HepG2 (cell line): ENCODE results near the gene UGT1A4. TPM values are rescaled to one million over a fixed set of nuclear protein-coding genes. Genes with fewer than 3 reads are reported as not detected.

Experiments used
- BORCS8-MEF2B ChIP-seq: sonication (generic); formaldehyde crosslinking; IDR thresholded peaks from 2 replicates; pipeline ENCODE4 v1.8.0; 2022; ENCODE audit warnings: mild to moderate bottlenecking, missing genetic modification reagents
- EHMT2 ChIP-seq: fragments of 200-600 bp; sonication (generic); IDR thresholded peaks from 2 replicates; pipeline ENCODE4 v1.7.0; 2017; ENCODE audit warnings: antibody characterized with exemption, low read depth, low read length, borderline replicate concordance
- JUN ChIP-seq: sonication (generic); formaldehyde crosslinking; IDR thresholded peaks from 2 replicates; pipeline ENCODE4 v1.4.0; 2020; ENCODE audit warnings: mild to moderate bottlenecking, missing genetic modification reagents
- KDM2A ChIP-seq: sonication (generic); formaldehyde crosslinking; IDR thresholded peaks from 2 replicates; pipeline ENCODE4 v1.4.0; 2020; ENCODE audit warnings: low read depth, missing genetic modification reagents, borderline replicate concordance
- MTF1 ChIP-seq: sonication (generic); formaldehyde crosslinking; IDR thresholded peaks from 2 replicates; pipeline ENCODE4 v1.5.0; 2020; ENCODE audit warnings: missing genetic modification reagents
- NFATC3 ChIP-seq: sonication (generic); formaldehyde crosslinking; IDR thresholded peaks from 2 replicates; pipeline ENCODE4 v1.5.1; 2020; ENCODE audit warnings: mild to moderate bottlenecking, missing genetic modification reagents
- NFKB2 ChIP-seq: sonication (generic); formaldehyde crosslinking; IDR thresholded peaks from 2 replicates; pipeline ENCODE4 v1.4.0; 2020; ENCODE audit warnings: missing genetic modification reagents, borderline replicate concordance
- RARA ChIP-seq: IDR thresholded peaks from 2 replicates; pipeline ENCODE4 v1.6.1; 2016; ENCODE audit warnings: missing genetic modification reagents, missing compliant biosample characterization
- SMC3 ChIP-seq: IDR thresholded peaks from 2 replicates; pipeline ENCODE4 v1.6.1; 2011; ENCODE audit warnings: low read length, improper control_type of control experiment
- SP140L ChIP-seq: sonication (generic); formaldehyde crosslinking; IDR thresholded peaks from 2 replicates; pipeline ENCODE4 v1.4.0; 2020; ENCODE audit warnings: missing genetic modification reagents, borderline replicate concordance
- THYN1 ChIP-seq: sonication (generic); formaldehyde crosslinking; IDR thresholded peaks from 2 replicates; pipeline ENCODE4 v1.8.1; 2023; ENCODE audit warnings: low read depth, mild to moderate bottlenecking, moderate library complexity, missing genetic modification reagents, borderline replicate concordance
- TP53 ChIP-seq: sonication (generic); formaldehyde crosslinking; conservative IDR thresholded peaks from 2 replicates; pipeline ENCODE4 v1.4.0; 2020; ENCODE audit warnings: missing genetic modification reagents
- ZC3H13 ChIP-seq: sonication (generic); formaldehyde crosslinking; IDR thresholded peaks from 2 replicates; pipeline ENCODE4 v1.8.1; 2023; ENCODE audit warnings: mild to moderate bottlenecking, missing genetic modification reagents, moderate library complexity
- ZIK1 ChIP-seq: sonication (generic); formaldehyde crosslinking; IDR thresholded peaks from 2 replicates; pipeline ENCODE4 v1.5.0; 2020; ENCODE audit warnings: mild to moderate bottlenecking, low read depth, missing genetic modification reagents, borderline replicate concordance
- ZKSCAN5 ChIP-seq: sonication (generic); formaldehyde crosslinking; IDR thresholded peaks from 2 replicates; pipeline ENCODE4 v1.5.1; 2020; ENCODE audit warnings: mild to moderate bottlenecking, missing genetic modification reagents
- ZNF101 ChIP-seq: sonication (generic); formaldehyde crosslinking; IDR thresholded peaks from 2 replicates; pipeline ENCODE4 v1.4.0; 2020; ENCODE audit warnings: mild to moderate bottlenecking, low read depth, missing genetic modification reagents, borderline replicate concordance
- ZNF510 ChIP-seq: sonication (generic); formaldehyde crosslinking; IDR thresholded peaks from 2 replicates; pipeline ENCODE4 v1.4.0; 2020; ENCODE audit warnings: low read depth, mild to moderate bottlenecking, missing genetic modification reagents
- ZNF562 ChIP-seq: sonication (generic); formaldehyde crosslinking; IDR thresholded peaks from 2 replicates; pipeline ENCODE4 v1.8.0; 2022; ENCODE audit warnings: missing genetic modification reagents, borderline replicate concordance
- ZNF570 ChIP-seq: sonication (generic); formaldehyde crosslinking; IDR thresholded peaks from 2 replicates; pipeline ENCODE4 v1.4.0; 2020; ENCODE audit warnings: mild to moderate bottlenecking, missing genetic modification reagents, borderline replicate concordance
- ZNF652 ChIP-seq: IDR thresholded peaks from 2 replicates; pipeline ENCODE4 v1.6.1; 2016; ENCODE audit warnings: low read depth, borderline replicate concordance
- ZZZ3 ChIP-seq: sonication (generic); formaldehyde crosslinking; IDR thresholded peaks from 2 replicates; pipeline ENCODE4 v1.4.0; 2020; ENCODE audit warnings: missing genetic modification reagents, mild to moderate bottlenecking, borderline replicate concordance
- polyA plus RNA-seq, 8 experiments: library from polyadenylated mRNA; depleted of rRNA in 3 of 8; stranded (reverse) in 7 of 8; unstranded in 1 of 8; fragments of >200 nt; fragmentation: Illumina TruSeq in 4 of 8; extraction: Trizol in 4 of 8; gene quantifications; 2 replicates each; pipeline versions ENCODE4 v1.2.1 to v1.2.3, GENCODE V29; 2011 to 2016; ENCODE audit warnings: low read depth in 4 of 8, missing spikeins in 1 of 8, mixed read lengths in 1 of 8; ENCODE audit not compliant: insufficient read depth in 1 of 8
- total RNA-seq, 5 experiments: library from RNA; depleted of rRNA; stranded (reverse); fragments of >200 nt; fragmentation: Illumina TruSeq; extraction: Trizol; gene quantifications; 2 replicates each; pipeline ENCODE4 v1.2.3, GENCODE V29; 2016; ENCODE audit warnings: low read depth in 1 of 5
- TF ChIP-seq, protein P1 (sequence below): sonication (generic); formaldehyde crosslinking; IDR thresholded peaks from 2 replicates; pipeline ENCODE4 v1.4.0; 2020; ENCODE audit warnings: missing genetic modification reagents, borderline replicate concordance
- TF ChIP-seq, protein P2 (sequence below), 2 experiments: sonication (generic) in 1 of 2; formaldehyde crosslinking in 1 of 2; IDR thresholded peaks; 2 replicates each; pipeline versions ENCODE4 v1.4.0 to v1.6.1; 2018 to 2020; ENCODE audit warnings: missing genetic modification reagents in 2 of 2, borderline replicate concordance in 1 of 2, low read depth in 1 of 2, mild to moderate bottlenecking in 1 of 2, missing biosample characterization in 1 of 2
- TF ChIP-seq, protein P3 (sequence below): sonication (generic); formaldehyde crosslinking; IDR thresholded peaks from 2 replicates; pipeline ENCODE4 v1.5.0; 2020; ENCODE audit warnings: mild to moderate bottlenecking, low read depth, missing genetic modification reagents, borderline replicate concordance
- TF ChIP-seq, protein P4 (sequence below): sonication (generic); formaldehyde crosslinking; conservative IDR thresholded peaks from 2 replicates; pipeline ENCODE4 v1.8.0; 2022; ENCODE audit warnings: mild to moderate bottlenecking, moderate library complexity, missing genetic modification reagents

UGT1A4 gene
- total and polyA plus RNA-seq, 2 of the 13 experiments (the other 11 are each of a cell fraction or from before 2014, with no cell fraction given): not detected

DNA sequence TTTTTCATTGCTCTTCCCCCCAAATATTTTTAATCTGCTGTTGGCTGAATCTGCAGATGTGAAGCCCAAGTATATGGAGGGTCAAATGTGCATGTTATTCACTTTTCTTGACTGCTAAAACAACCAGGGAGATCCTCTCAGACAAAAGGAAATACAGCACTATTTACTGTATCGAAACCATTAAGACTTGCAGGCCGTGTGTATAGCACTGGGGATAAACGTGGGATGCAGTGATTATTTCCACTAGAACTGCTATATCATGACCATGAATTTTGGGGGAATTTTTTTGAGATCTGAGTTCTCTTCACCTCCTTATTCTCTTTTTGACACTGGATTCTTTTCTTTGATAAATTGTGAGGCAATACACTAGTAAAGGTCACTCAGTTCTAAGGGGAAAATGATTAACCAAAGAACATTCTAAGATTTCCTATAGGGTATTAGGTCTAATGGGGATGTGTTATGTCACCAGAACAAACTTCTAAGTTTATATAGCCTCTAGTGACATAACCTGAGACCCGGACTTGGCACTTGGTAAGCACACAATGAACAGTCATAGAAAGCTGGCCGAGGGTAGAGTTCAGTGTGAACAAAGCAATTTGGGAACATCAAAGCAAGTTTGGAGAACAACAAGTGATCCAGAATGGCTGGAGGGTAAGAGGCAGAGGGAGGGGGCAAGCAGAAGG lies 26.7 kb downstream of the UGT1A4 start (continued):
- peak; percentile 31; the same call in 1 of the 2 replicates for TF ChIP-seq ZNF652
- no peak for TF ChIP-seq ZNF570 (CRISPR knock-in tag)
- TF ChIP-seq NFATC3 (CRISPR knock-in tag): no peak
- TF ChIP-seq ZNF510: no peak
- no peak for TF ChIP-seq ZIK1
- TF ChIP-seq KDM2A (CRISPR knock-in tag): no peak
- TF ChIP-seq ZKSCAN5: 0 out of 2 replicates have a peak, but pooled peaks have one; percentile 33
- peak; percentile 100 for TF ChIP-seq RARA
- no peak for TF ChIP-seq NFKB2 (CRISPR knock-in tag)
- peak; percentile 81 for TF ChIP-seq ZC3H13
- TF ChIP-seq, protein P1, sequence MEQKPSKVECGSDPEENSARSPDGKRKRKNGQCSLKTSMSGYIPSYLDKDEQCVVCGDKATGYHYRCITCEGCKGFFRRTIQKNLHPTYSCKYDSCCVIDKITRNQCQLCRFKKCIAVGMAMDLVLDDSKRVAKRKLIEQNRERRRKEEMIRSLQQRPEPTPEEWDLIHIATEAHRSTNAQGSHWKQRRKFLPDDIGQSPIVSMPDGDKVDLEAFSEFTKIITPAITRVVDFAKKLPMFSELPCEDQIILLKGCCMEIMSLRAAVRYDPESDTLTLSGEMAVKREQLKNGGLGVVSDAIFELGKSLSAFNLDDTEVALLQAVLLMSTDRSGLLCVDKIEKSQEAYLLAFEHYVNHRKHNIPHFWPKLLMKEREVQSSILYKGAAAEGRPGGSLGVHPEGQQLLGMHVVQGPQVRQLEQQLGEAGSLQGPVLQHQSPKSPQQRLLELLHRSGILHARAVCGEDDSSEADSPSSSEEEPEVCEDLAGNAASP (CRISPR knock-in tag): peak; percentile 95; the same call in 1 of the 2 replicates
- TF ChIP-seq TP53 (CRISPR knock-in tag): no peak
- TF ChIP-seq, protein P2, sequence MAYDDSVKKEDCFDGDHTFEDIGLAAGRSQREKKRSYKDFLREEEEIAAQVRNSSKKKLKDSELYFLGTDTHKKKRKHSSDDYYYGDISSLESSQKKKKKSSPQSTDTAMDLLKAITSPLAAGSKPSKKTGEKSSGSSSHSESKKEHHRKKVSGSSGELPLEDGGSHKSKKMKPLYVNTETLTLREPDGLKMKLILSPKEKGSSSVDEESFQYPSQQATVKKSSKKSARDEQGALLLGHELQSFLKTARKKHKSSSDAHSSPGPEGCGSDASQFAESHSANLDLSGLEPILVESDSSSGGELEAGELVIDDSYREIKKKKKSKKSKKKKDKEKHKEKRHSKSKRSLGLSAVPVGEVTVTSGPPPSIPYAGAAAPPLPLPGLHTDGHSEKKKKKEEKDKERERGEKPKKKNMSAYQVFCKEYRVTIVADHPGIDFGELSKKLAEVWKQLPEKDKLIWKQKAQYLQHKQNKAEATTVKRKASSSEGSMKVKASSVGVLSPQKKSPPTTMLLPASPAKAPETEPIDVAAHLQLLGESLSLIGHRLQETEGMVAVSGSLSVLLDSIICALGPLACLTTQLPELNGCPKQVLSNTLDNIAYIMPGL (CRISPR knock-in tag; IDR thresholded peaks at IDR 0.05; ENCODE audit: borderline replicate concordance in 1 of 2, low read depth in 1 of 2): peak in 1 of 2 experiments; percentile 71; a peak in 1 of 4 replicates
- TF ChIP-seq ZNF562: peak; percentile 48; the same call in 1 of the 2 replicates
- TF ChIP-seq SP140L (CRISPR knock-in tag): no peak
- TF ChIP-seq ZNF101 (CRISPR knock-in tag): no peak
- peak; percentile 82; the same call in 1 of the 2 replicates for TF ChIP-seq EHMT2
- TF ChIP-seq, protein P3, sequence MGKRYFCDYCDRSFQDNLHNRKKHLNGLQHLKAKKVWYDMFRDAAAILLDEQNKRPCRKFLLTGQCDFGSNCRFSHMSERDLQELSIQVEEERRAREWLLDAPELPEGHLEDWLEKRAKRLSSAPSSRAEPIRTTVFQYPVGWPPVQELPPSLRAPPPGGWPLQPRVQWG (CRISPR knock-in tag): no peak
- TF ChIP-seq THYN1 (CRISPR knock-in tag): no peak
- peak; percentile 30 for TF ChIP-seq SMC3
- no peak for TF ChIP-seq MTF1 (CRISPR knock-in tag)
- no peak for TF ChIP-seq ZZZ3 (CRISPR knock-in tag)
- TF ChIP-seq, protein P4, sequence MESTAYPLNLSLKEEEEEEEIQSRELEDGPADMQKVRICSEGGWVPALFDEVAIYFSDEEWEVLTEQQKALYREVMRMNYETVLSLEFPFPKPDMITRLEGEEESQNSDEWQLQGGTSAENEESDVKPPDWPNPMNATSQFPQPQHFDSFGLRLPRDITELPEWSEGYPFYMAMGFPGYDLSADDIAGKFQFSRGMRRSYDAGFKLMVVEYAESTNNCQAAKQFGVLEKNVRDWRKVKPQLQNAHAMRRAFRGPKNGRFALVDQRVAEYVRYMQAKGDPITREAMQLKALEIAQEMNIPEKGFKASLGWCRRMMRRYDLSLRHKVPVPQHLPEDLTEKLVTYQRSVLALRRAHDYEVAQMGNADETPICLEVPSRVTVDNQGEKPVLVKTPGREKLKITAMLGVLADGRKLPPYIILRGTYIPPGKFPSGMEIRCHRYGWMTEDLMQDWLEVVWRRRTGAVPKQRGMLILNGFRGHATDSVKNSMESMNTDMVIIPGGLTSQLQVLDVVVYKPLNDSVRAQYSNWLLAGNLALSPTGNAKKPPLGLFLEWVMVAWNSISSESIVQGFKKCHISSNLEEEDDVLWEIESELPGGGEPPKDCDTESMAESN (CRISPR knock-in tag): peak; percentile 82
- TF ChIP-seq BORCS8-MEF2B (CRISPR knock-in tag): peak; percentile 60; the same call in 1 of the 2 replicates
- peak; percentile 94 for TF ChIP-seq JUN (CRISPR knock-in tag)
